HepG2 (cell line): ENCODE results near the gene FOXS1.
"Not testable (repeated sequence)": the region's sequence is repeated elsewhere in the genome, so short reads cannot be mapped to it uniquely, and the experiment has no call there.

Experiments
- ATF6 ChIP-seq: sonication (generic); formaldehyde crosslinking; conservative IDR thresholded peaks from 2 replicates; pipeline ENCODE4 v1.4.0; 2020; ENCODE audit warnings: missing genetic modification reagents
- FOXO4 ChIP-seq: sonication (generic); formaldehyde crosslinking; conservative IDR thresholded peaks from 2 replicates; pipeline ENCODE4 v1.8.1; 2023; ENCODE audit warnings: missing genetic modification reagents
- MTF1 ChIP-seq: sonication (generic); formaldehyde crosslinking; IDR thresholded peaks from 2 replicates; pipeline ENCODE4 v1.5.0; 2020; ENCODE audit warnings: missing genetic modification reagents
- NFATC3 ChIP-seq: sonication (generic); formaldehyde crosslinking; IDR thresholded peaks from 2 replicates; pipeline ENCODE4 v1.5.1; 2020; ENCODE audit warnings: mild to moderate bottlenecking, missing genetic modification reagents
- PHF21A ChIP-seq: sonication (generic); formaldehyde crosslinking; IDR thresholded peaks from 2 replicates; pipeline ENCODE4 v1.5.0; 2020; ENCODE audit warnings: mild to moderate bottlenecking, missing genetic modification reagents
- POLR2A ChIP-seq, 2 experiments: IDR thresholded peaks; 2 replicates each; pipeline ENCODE4 v1.6.1; 2011; ENCODE audit warnings: low read depth in 2 of 2, low read length in 2 of 2, mild to moderate bottlenecking in 1 of 2, moderate library complexity in 1 of 2; ENCODE audit not compliant: insufficient read depth in 1 of 2
- TBP ChIP-seq: sonication (generic); formaldehyde crosslinking; IDR thresholded peaks from 2 replicates; pipeline ENCODE4 v1.5.0; 2020; ENCODE audit warnings: missing genetic modification reagents
- ZBTB1 ChIP-seq: sonication (generic); formaldehyde crosslinking; IDR thresholded peaks from 2 replicates; pipeline ENCODE4 v1.4.0; 2020; ENCODE audit warnings: missing genetic modification reagents, borderline replicate concordance
- ZNF468 ChIP-seq: sonication (generic); formaldehyde crosslinking; IDR thresholded peaks from 2 replicates; pipeline ENCODE4 v1.8.0; 2022; ENCODE audit warnings: mild to moderate bottlenecking, moderate library complexity, missing genetic modification reagents
- ZNF501 ChIP-seq: sonication (generic); formaldehyde crosslinking; IDR thresholded peaks from 2 replicates; pipeline ENCODE4 v1.5.1; 2020; ENCODE audit warnings: mild to moderate bottlenecking, moderate library complexity, missing genetic modification reagents
- TF ChIP-seq, protein P1 (sequence below): sonication (generic); formaldehyde crosslinking; IDR thresholded peaks from 2 replicates; pipeline ENCODE4 v1.5.0; 2020; ENCODE audit warnings: mild to moderate bottlenecking, missing genetic modification reagents, moderate library complexity

- not testable (repeated sequence) for TF ChIP-seq ZBTB1 (CRISPR knock-in tag); TBP (CRISPR knock-in tag); MTF1; PHF21A (CRISPR knock-in tag); POLR2A (IDR thresholded peaks at IDR 0.05; ENCODE audit: insufficient read depth in 1 of 2, low read depth in 2 of 2, low read length in 2 of 2); ATF6; ZNF501 (CRISPR knock-in tag); FOXO4 (CRISPR knock-in tag); ZNF468 (CRISPR knock-in tag); NFATC3 (CRISPR knock-in tag)
- TF ChIP-seq, protein P1, sequence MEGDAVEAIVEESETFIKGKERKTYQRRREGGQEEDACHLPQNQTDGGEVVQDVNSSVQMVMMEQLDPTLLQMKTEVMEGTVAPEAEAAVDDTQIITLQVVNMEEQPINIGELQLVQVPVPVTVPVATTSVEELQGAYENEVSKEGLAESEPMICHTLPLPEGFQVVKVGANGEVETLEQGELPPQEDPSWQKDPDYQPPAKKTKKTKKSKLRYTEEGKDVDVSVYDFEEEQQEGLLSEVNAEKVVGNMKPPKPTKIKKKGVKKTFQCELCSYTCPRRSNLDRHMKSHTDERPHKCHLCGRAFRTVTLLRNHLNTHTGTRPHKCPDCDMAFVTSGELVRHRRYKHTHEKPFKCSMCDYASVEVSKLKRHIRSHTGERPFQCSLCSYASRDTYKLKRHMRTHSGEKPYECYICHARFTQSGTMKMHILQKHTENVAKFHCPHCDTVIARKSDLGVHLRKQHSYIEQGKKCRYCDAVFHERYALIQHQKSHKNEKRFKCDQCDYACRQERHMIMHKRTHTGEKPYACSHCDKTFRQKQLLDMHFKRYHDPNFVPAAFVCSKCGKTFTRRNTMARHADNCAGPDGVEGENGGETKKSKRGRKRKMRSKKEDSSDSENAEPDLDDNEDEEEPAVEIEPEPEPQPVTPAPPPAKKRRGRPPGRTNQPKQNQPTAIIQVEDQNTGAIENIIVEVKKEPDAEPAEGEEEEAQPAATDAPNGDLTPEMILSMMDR (CRISPR knock-in tag), result not testable (repeated sequence)
Observed at GRCh38 chr20:31828016-31828415, 17.4 kb downstream of the FOXS1 start.
